ENCODE data around the gene KRI1. TPM values are rescaled to one million over a fixed set of nuclear protein-coding genes. Genes with fewer than 3 reads are reported as not detected.

Gene KRI1
- total RNA-seq, 1 experiment from 2014 or later: 27.4 TPM

DNA sequence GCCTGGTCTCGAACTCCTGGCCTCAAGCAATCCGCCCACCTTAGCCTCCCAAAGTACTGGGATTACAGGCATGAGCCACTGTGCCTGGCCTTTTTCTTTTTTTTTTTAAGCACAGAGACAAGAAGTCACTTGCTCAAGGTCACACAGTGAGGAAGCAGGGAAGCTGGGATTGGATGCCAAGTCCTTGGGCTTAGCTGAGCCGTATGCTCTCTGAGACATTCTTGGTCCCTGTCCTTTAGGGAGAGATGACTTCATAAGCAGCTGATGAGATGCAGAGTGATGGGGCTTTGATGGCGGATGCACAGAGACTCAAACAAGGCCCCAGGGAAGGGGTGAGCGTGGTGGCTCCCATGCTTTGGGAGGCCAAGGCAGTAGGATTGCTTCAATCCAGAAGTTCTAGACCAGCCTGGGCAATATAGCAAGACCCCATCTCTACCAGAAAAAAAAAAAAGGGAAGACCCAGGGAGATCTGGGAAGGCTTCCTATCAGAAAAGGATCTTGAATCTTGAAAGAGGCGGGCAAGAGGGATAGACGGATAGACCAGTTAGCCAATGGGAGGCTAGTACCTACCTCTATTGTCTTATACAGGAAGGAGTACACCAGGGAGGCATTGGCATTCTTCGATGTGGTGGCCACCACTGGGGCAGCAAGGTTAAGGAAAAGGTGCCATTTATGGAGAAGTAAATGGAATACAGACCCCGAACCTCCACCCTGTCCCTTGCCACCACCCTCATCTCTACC is 17.4 kb upstream of the KRI1 start:
- intact Hi-C loops (cut with micrococcal nuclease): no loop called here
- H3K4me3 Mint-ChIP-seq (ENCODE audit: unreplicated experiment): no peak overlapping the region
- TF ChIP-seq, protein P1, sequence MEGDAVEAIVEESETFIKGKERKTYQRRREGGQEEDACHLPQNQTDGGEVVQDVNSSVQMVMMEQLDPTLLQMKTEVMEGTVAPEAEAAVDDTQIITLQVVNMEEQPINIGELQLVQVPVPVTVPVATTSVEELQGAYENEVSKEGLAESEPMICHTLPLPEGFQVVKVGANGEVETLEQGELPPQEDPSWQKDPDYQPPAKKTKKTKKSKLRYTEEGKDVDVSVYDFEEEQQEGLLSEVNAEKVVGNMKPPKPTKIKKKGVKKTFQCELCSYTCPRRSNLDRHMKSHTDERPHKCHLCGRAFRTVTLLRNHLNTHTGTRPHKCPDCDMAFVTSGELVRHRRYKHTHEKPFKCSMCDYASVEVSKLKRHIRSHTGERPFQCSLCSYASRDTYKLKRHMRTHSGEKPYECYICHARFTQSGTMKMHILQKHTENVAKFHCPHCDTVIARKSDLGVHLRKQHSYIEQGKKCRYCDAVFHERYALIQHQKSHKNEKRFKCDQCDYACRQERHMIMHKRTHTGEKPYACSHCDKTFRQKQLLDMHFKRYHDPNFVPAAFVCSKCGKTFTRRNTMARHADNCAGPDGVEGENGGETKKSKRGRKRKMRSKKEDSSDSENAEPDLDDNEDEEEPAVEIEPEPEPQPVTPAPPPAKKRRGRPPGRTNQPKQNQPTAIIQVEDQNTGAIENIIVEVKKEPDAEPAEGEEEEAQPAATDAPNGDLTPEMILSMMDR (IDR thresholded peaks at IDR 0.05; ENCODE audit: unreplicated experiment): no peak
- no TSS peak for BruUV-seq (replicated peaks)
- peaks cover 6% of the 10 kb centered on the region for H3K36me3 Mint-ChIP-seq (ENCODE audit: insufficient read depth, unreplicated experiment)
- ChIA-PET POLR2A (no interaction called here), CTCF (interaction anchor here (0.5 to 9.3 kb wide), 6 partner anchors 12 to 83 kb away, joined by 3 to 248 read pairs (median 8); no protein-coding TSS in a partner anchor)
- H3K27ac Mint-ChIP-seq (ENCODE audit: low read depth, unreplicated experiment): no peak overlapping the region
- no peak for DNase-seq (ENCODE audit: unreplicated experiment)
- H3K9me3 Mint-ChIP-seq (ENCODE audit: unreplicated experiment): peaks cover 7% of the 10 kb centered on the region
- H3K27me3 Mint-ChIP-seq (ENCODE audit: insufficient read depth, unreplicated experiment): peaks cover 18% of the 10 kb centered on the region
- peaks cover 7% of the 10 kb centered on the region for H3K4me1 Mint-ChIP-seq (ENCODE audit: insufficient read depth, unreplicated experiment)

DNA sequence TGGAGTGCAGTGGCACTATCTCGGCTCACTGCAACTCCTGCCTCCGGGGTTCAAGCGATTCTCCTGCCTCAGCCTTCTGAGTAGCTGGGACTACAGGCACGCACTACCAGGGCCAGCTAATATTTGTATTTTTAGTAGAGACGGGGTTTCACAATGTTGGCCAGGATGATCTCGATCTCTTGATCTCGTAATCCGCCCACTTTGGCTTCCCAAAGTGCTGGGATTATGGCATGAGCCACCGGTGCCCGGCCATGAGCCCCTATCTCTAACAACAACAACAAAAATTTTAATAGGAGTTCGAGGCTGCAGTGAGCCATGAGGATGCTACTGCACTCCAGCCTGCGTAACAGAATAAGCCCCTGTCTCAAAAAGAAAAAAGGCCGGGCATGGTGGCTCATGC is 16.3 kb upstream of the KRI1 start:
- Mint-ChIP-seq H3K27ac (ENCODE audit: low read depth, unreplicated experiment) (no peak overlapping the region), H3K36me3 (ENCODE audit: insufficient read depth, unreplicated experiment) (peaks cover 10% of the 10 kb centered on the region), H3K4me3 (ENCODE audit: unreplicated experiment) (no peak overlapping the region), H3K27me3 (ENCODE audit: insufficient read depth, unreplicated experiment) (peaks cover 7% of the 10 kb centered on the region), H3K9me3 (ENCODE audit: unreplicated experiment) (no peaks in the 10 kb centered on the region), H3K4me1 (ENCODE audit: insufficient read depth, unreplicated experiment) (no peaks in the 10 kb centered on the region)
- intact Hi-C loops (cut with micrococcal nuclease): no loop called here
- no peak for DNase-seq (ENCODE audit: unreplicated experiment)
- ChIA-PET POLR2A (interaction anchor here (0.7 to 1.3 kb wide), 4 partner anchors 13 to 1035 kb away, joined by 3 read pairs; no protein-coding TSS in a partner anchor), CTCF (interaction anchor here (0.6 to 9.3 kb wide), 34 partner anchors 7 to 454 kb away, joined by 3 to 248 read pairs (median 8); partner anchors contain the start of gene QTRT1)
- TF ChIP-seq, protein P1 (IDR thresholded peaks at IDR 0.05; ENCODE audit: unreplicated experiment): no peak
- no TSS peak for BruUV-seq (replicated peaks)

DNA sequence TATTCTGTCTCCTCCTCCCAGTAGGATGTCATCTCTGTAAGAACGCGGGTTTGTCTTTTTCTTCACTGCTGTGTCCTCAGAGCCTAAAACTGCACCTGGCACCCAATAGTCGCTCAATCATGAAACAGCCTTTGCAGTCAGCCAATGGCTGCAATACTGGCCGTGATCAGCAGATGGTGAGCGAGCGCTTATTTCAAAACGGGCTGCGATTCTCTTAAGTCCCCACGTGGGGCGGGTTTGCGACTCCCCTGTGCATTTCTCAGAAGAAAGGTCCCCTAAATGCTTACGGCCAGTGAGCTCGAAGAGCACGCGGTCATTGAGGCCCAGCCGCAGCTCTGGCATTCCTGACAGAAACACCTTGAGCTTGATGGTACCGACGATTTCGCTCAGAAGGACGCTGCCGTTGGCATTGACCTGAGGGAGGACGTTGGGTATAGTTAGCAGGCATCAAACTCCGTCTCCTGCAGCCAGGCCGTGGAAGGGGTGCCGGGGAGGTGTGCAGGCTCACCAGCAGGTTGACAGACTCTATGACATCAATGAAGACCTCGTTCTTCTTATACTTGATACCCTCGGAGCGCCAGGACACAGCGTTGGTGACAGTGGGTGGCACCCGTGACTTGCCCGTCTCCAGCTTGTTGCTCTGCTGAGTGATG is 15.3 kb upstream of the KRI1 start:
- POLR2A ChIA-PET: interaction anchor here (0.6 to 1.5 kb wide), 5 partner anchors 15 to 112 kb away, joined by 3 to 6 read pairs (median 3); no protein-coding TSS in a partner anchor
- H3K27ac Mint-ChIP-seq (ENCODE audit: low read depth, unreplicated experiment): no peak overlapping the region

More for the DNA sequence above, 15.3 kb upstream of the KRI1 start:
- Mint-ChIP-seq H3K36me3 (ENCODE audit: insufficient read depth, unreplicated experiment) (peaks cover 10% of the 10 kb centered on the region), H3K9me3 (ENCODE audit: unreplicated experiment) (no peaks in the 10 kb centered on the region), H3K4me3 (ENCODE audit: unreplicated experiment) (no peak overlapping the region), H3K27me3 (ENCODE audit: insufficient read depth, unreplicated experiment) (no peaks in the 10 kb centered on the region), H3K4me1 (ENCODE audit: insufficient read depth, unreplicated experiment) (no peaks in the 10 kb centered on the region)
- TF ChIP-seq, protein P1 (IDR thresholded peaks at IDR 0.05; ENCODE audit: unreplicated experiment): peak; percentile 98
- BruUV-seq (replicated peaks): no TSS peak
- CTCF ChIA-PET: interaction anchor here (0.5 to 9.3 kb wide), 55 partner anchors 8 to 576 kb away, joined by 3 to 248 read pairs (median 4); partner anchors contain the start of genes QTRT1 and TMED1
- peak; percentile 89 for DNase-seq (ENCODE audit: unreplicated experiment)
- intact Hi-C loops (cut with micrococcal nuclease): loop anchor here (1.0 kb wide), 2 partner anchors 63 to 118 kb away; no protein-coding TSS in a partner anchor
